Astrocyte of the spinal cord (primary cell): ENCODE data around the gene MAP3K20.
"Not testable (repeated sequence)": the region's sequence is repeated elsewhere in the genome, so short reads cannot be mapped to it uniquely, and the experiment has no call there.

ENCODE experiments used
- DNase-seq: peaks from one replicate; pipeline ENCODE4 v3.0.0; 2011; ENCODE audit warnings: low read depth, low spot score
- H3K4me3 ChIP-seq: 2 replicates; pipeline ENCODE4 v1.5.1; 2011; ENCODE audit warnings: low read depth, mild to moderate bottlenecking, low read length, moderate library complexity
- CTCF ChIP-seq: IDR thresholded peaks from 2 replicates; pipeline ENCODE4 v1.5.1; 2012; ENCODE audit warnings: low read depth, mild to moderate bottlenecking, low read length, inconsistent platforms
- in situ Hi-C: cut with HindIII; loops from 2 replicates; pipeline ENCODE4 v1.10.0; 2017; ENCODE audit warnings: low sequenced_read_pairs

MAP3K20 gene

GRCh38 chr2:173202570-173202969 lies 126.9 kb downstream of the MAP3K20 start:
- H3K4me3 ChIP-seq, result no peak overlapping the region
- TF ChIP-seq CTCF, result no peak
- in situ Hi-C loops, result no loop called here
- no peak for DNase-seq

- TF ChIP-seq CTCF, result no peak
- peak; percentile 54 for DNase-seq
- in situ Hi-C loops, result no loop called here
- H3K4me3 ChIP-seq, result no peak overlapping the region
These were observed 128.7 kb downstream of the MAP3K20 start for GRCh38 chr2:173204316-173204715.

- no peak overlapping the region for H3K4me3 ChIP-seq
- TF ChIP-seq CTCF, result no peak
- peak; percentile 52 for DNase-seq
- in situ Hi-C loops, result no loop called here
These were observed 129.7 kb downstream of the MAP3K20 start for GRCh38 chr2:173205375-173205774.

GRCh38 chr2:173207124-173207523 lies 131.5 kb downstream of the MAP3K20 start:
- in situ Hi-C loops, DNase-seq, H3K4me3 ChIP-seq: not testable (repeated sequence)

GRCh38 chr2:173210270-173211196 lies 134.9 kb downstream of the MAP3K20 start:
- peak; percentile 83 for TF ChIP-seq CTCF
- peak; percentile 92 for DNase-seq
- in situ Hi-C loops, result no loop called here
- no peak overlapping the region for H3K4me3 ChIP-seq

- TF ChIP-seq CTCF, result no peak
- in situ Hi-C loops, result no loop called here
- DNase-seq, result no peak
- H3K4me3 ChIP-seq, result no peak overlapping the region
These were observed 137.5 kb downstream of the MAP3K20 start for GRCh38 chr2:173213181-173213580.

GRCh38 chr2:173214213-173214612 lies 138.6 kb downstream of the MAP3K20 start:
- TF ChIP-seq CTCF, result no peak
- in situ Hi-C loops, result no loop called here
- no peak for DNase-seq

More at GRCh38 chr2:173214213-173214612, 138.6 kb downstream of the MAP3K20 start:
- H3K4me3 ChIP-seq, result no peak overlapping the region
